ELR (cell line): Measurements from ENCODE around the gene PRMT5.
"Not testable (repeated sequence)": the region's sequence is repeated elsewhere in the genome, so short reads cannot be mapped to it uniquely, and the experiment has no call there.

Source experiments
- DNase-seq: peaks from one replicate; pipeline ENCODE4 v3.0.0-alpha.2; 2015; ENCODE audit warnings: low read depth

Gene PRMT5

DNA sequence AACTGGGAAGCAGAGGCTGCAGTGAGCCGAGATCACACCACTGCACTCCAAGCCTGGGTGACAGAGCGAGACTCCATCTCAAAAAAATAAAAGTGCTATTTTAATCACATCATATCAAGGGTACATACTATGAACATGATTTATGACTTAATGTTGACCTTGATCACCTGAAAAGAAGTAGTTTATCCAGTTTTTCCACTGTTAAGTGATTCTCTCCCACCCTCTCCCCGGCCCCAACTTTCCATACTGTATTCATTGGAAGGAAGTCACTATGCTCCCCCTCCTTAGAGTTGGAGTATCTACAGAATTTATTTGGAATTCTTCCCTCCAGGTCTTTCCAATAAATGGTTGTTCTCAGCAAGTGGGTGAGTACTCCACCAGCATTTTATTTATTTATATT, 3.0 kb upstream of the PRMT5 start:
- DNase-seq, result no peak

DNA sequence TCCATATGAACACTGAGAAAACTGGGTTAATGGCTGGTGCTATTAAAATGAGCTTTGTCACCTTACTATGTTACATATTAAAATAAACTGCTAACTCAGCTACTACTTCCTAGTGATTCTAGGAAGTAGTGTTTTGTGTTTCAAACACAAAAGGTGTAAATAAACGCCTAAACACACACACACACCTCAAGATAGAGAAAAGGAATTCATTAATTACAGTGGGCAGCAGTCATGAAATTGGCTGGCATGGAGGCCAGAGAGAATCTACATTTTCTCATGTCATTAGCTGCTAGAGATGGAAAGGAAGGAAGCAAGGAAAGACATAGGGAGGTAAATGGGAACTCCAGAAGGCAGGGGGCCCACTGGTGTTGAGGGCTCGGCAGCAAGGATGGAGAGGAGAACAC, 787 bp upstream of the PRMT5 start:
- DNase-seq, result no peak

DNA sequence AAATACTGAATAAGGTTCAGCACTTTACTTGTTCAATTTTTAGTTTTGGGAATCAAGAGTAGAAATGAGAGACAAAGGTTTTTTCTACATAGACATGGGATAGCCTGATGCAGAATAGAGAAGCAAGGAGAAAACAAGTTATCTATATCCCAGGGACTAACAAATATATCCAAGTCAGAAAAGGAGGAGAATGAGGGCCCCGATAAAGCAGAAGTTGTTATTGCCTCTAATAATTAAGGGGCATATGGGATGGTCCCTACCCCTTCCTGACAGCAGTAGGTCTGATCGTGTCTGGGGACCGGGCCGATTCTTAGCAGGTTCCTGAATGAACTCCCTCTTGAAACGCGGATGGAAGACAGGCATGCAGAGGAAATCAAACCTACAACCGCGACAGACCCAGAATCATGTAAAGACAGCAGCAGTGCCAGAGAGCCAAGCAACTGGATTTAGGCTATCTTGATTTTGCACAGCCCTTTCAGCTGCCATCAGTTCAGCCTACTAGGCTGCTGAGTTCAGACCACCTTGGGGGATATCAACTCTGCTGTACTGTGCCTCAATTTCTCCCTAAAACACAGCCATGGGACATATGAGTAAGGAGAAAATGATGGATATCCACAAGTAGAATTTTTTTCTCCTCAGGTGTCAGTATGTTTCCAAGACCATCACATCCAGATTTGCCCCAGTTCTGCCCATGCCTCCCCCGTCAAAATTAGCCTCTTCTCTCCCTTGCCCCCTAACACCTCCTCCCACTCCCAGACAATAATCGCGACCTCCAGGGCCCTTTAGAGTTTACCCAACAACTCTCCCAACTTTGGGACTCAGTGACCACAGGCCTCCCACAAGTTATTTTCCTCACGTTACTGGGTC, 706 bp downstream of the PRMT5 start:
- DNase-seq, result no peak

DNA sequence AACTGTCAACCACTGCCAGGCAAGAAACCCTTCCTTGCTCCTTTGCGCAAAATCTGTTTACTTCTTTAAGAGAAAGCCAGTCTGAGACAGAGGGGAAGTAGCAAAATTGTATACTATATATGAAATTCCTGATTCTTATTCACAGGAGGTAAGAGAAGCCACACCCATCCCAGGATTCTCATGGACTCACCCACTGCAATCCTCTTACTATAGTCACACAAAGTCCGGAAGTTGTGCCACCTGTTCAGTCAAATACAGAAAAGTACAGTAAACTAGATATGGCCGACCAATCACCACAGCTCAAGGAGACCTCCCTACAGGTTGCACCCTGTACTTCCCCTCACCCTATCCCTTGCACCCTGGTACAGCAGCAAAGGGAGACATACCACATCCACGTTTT, 2.9 kb downstream of the PRMT5 start:
- peak; percentile 81 for DNase-seq

DNA sequence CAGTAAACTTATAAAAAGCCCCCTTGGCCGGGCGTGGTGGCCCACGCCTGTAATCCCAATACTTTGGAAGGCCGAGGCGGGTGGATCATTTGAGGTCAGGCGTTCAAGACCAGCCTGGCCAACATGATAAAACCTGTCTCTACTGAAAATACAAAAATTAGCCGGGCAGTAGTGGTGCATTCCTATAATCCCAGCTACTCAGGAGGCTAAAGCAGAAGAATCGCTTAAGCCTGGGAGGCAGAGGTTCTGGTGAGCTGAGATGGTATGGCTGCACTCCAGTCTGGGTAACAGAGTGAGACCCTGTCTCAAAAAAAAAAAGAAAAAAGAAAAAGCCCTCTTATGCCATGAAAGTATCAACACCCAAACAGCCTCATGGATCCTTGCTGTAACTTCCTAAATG, 3.7 kb downstream of the PRMT5 start:
- DNase-seq, result no peak

DNA sequence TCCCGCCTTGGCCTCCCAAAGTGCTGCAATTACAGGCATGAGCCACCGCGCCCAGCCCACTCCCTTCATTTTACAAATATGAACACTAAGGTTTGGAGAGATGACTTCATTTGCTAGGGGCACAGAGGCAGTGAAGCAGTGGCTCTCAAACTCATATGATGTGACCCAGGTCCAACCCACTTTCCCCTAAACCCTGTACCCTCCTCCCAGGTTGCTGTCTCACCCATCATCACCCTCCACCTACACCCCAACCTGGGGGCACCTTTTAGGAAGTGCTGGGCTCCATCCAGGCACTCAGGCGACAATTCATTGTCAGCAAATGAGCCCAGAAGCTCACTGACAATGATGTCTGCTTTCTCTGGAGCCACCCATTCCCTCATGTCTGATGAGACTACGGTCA, 5.4 kb downstream of the PRMT5 start:
- no peak for DNase-seq

DNA sequence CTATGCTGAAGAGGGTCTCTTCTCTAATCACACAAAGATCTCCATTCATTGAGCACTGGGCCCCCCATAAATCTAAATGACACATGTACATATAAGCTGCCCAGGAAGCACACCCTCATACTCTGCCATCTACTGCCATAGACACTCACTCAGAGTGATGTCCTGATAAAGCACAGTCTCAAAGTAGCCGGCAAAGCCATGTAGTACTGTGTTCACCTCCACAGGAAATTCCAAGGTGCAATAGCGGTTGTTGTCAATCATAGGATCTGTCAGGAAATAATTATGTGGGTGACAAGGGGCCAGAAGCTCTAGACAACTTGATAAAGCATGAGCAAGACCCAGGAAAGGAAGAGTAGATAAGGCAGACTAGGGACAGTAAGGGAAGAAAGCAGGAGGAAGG, 6.9 kb downstream of the PRMT5 start:
- no peak for DNase-seq

DNA sequence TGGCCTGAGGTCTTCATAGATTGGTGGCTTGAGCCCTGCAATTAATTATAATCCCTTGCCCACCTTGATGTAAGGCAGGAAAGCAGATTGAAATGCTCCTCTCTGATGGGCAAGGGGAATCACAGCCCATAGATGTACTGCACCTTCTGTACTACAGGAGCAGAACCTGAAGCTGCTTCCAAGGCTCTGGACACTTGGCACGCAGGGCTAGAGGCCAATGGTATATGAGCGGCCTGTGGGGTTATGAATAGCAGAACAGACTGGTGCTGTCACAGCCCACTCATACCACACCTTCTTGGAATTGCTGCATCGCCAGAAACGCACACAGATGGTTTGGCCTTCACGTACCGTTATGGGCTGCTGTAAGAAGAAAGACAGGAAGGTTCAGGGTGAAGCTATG, 8.5 kb downstream of the PRMT5 start:
- DNase-seq, result no peak

DNA sequence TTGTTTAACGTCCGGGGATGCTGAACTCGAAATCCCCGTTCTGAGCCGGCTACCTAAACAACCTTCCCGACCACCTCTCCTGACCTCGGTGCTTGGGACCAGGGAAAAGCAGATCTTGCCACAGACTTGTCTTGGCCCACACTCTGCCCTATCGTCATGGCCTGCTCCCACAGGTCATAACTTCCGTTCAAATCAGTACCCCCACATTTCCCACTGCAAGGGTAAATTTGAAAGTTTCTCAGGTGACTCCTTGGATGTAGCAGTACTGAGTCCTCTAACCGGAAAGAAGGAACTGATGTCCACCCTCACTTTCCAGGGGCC, 9.6 kb downstream of the PRMT5 start:
- DNase-seq, result no peak

DNA sequence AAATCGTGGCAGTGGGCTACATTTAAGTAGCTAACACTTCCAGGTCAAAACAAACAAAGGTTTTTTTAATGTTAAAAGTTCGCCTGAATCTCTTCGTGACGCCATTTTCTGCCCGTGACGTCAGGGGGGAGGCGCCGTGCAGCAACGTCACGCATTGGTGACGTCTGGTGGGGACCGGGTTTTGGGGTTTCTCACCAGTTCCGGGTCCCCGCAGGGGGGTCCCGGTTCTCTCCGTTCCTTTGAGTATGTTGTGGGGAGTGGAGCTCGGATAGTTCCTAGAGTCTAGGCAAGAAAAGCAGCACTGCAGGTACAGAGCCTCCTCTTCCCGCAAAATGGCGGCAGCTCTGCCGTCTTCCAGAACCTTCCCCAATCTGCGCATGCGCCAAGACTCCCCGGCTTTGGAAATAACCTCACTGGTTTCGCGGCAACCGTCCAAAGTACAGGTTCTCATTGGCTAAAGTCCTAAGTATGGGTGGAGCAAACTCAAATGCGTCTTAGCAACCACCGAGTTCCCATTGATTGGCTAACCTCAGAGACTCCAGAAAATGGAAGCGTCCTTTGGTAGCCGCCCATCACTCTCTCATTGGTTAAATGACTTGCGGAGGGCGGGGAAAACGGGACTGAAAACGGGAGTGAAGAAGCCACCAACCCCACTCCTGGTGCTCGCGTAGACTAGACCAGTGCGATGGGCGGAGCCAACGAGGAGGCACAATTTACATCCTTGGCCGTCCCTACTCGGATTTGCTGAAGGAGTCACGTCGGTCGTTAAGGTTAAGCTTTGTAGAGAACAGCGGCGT, 10.2 kb downstream of the PRMT5 start, which contains the start of gene RBM23:
Gene RBM23 (minus strand): TSS at position 346 of the 797 bp plus-strand sequence.
- DNase-seq, result peak; percentile 100

DNA sequence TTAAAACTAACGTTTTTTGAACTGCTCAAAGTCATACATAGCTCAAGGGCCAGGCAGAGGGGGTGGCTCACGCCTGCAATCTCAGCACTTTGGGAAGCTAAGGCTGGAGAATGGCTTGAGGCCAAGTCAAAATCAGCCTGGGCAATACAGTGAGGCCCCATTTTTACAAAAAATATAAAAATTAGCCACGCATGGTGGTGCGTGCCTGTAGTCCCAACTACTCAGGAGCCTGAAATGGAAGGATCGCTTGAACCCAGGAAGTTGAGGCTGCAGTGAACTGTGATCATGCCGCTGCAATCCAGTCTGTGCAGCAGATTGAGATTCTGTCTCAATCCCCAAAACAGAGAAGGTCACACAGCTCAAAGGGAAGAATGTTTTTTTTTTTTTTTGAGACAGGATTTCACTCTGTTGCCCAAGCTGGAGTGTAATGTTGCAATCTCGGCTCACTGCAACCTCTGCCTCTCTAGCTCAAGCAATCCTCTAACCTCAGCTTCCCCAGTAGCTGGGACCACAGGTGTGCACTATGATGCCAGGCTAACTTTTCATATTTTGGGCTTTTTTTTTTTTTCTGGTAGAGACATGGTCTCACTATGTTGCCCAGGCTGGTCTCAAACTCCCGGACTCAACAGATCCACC, 13.2 kb downstream of the PRMT5 start:
- DNase-seq, result no peak

DNA sequence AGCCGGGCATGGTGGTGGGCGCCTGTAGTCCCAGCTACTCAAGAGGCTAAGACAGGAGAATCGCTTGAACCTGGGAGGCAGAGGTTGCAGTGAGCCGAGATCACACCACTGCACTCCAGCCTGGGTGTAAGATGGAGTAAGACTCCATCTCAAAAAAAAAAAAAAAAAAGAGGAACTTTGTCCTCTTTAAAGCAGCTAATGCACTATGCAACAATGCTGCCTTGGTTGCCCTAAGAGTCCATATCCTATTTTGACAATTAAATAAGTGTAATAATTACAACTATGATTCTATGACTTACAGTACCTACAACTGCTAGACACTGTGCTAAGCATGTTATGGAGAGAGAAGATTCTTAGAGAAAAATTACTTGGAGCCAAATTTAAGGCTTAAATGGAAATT, 14.3 kb downstream of the PRMT5 start:
- DNase-seq, result not testable (repeated sequence)

DNA sequence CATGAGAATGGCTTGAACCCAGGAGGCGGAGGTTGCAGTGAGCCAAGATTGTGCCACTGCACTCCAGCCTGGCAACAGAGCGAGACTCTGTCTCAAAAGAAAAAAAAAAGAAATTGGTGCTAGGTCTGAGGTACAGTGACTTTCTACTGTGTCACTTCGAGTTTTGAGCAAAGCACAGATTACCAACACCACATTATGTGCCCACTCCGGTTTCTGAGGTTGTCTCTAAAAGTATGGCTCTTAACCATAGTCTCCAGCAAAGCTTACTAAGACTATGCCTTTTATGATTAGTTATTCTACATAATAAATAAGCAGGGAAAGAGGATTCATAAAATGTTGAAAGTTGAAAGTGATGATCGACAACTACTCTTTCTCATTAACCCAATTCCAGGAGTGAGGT, 18.3 kb downstream of the PRMT5 start:
- DNase-seq, result no peak

DNA sequence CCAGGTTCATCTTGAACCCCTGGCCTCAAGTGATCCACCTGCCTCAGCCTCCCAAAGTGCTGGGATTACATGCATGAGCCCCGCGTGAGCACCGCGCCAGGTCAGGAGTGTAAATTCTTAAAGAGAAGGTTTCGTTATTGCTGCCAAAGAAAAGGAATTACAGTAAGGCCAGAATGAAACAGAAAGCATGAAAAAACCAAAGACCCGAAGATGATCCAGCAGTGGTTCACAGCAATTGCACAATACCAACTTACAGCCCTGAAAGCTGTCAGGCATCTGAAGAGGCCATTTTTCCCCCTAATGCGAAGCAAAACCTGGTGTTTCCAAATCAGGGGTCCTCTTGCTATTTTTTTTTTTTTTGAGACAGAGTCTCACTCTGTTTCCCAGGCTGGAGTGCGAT, 20.6 kb downstream of the PRMT5 start:
- no peak for DNase-seq

DNA sequence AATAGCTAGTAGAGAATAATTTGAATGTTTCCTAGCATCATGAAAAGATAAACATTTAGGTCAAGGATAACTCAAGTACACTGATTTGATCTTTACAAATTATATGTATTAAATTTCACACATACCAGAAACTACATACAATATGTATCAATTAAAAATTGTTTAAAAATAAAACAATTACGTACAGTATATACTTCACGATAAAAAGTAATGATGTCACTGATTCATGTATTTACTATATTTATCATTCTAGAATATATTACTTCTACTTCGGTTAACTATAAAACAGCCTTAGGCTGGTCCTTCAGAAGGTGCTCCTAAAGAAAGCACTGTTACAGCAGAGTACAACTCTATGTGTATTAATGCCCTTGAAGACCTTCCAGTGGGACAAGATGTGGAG, 21.7 kb downstream of the PRMT5 start:
- DNase-seq, result no peak

DNA sequence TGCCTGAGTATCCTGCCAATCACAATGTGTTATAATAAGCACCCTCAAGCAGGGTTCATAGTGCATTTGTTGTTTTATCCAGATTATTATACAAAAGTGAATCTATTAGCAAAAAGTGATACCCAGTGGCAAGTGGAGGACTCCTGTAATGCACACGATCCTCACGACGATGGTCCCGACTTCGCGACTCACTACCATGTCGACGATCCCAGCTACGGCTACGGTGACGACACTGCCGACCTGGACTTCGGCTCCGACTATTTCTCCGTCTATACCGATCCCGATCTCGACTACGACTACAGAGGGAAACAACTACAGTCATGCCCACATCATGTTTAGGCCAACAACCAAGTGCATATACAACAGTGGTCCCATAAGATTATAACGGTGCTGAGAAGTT, 23.1 kb downstream of the PRMT5 start:
- DNase-seq, result no peak

DNA sequence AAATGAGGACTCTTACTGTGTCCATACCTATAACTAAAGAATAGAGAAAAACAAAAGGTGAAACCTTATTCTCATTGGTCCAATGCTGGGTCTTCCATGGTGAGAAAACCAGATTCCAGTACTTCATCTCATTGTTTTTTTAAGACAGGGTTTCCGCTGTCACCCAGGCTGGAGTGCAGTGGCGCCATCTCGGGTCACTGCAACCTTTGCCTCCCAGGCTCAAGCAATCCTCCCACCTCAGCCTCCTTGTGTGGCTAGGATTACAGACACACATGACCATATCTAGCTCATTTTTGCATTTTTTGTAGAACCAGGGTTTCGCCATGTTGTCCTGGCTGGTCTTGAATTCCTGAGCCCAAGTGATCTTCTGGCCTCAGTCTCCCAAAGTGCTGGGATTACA, 23.5 kb downstream of the PRMT5 start:
- no peak for DNase-seq

DNA sequence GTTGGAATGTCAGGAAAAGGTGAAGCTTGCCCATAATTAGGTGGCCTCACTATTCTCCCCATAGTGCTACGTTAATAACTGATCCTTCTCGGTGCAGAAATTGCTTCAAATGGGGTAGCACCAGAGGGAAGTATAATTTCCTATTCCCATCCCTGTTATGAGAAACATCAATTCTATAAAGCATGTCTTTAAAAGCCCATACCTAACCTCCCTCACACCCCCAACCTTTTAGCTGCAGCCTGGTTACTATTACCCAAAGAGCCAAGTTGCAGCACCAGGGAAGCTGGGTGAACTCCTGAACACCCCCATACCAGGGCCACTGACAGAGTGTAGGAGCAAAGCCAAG, 25.5 kb downstream of the PRMT5 start:
- DNase-seq, result no peak

DNA sequence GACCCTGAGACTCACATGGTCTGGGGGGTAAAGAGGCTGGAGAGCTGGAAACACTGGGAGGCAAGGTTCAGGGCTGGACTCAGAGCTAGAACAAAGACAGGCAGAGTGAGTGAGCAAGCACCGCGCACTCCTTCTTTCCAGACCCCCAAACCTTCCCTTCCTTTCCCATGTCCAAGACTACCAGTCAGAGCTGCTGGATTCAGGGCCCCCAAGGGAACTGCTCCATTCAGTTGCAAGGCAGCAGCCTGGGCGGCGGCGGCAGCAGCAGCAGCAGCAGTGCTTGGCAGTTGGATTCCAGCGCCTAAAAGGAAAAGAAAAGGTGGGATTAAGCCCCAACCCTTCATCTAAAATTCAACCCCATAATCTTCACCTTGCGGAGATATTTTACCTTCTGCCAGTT, 27.4 kb downstream of the PRMT5 start:
- DNase-seq, result no peak

DNA sequence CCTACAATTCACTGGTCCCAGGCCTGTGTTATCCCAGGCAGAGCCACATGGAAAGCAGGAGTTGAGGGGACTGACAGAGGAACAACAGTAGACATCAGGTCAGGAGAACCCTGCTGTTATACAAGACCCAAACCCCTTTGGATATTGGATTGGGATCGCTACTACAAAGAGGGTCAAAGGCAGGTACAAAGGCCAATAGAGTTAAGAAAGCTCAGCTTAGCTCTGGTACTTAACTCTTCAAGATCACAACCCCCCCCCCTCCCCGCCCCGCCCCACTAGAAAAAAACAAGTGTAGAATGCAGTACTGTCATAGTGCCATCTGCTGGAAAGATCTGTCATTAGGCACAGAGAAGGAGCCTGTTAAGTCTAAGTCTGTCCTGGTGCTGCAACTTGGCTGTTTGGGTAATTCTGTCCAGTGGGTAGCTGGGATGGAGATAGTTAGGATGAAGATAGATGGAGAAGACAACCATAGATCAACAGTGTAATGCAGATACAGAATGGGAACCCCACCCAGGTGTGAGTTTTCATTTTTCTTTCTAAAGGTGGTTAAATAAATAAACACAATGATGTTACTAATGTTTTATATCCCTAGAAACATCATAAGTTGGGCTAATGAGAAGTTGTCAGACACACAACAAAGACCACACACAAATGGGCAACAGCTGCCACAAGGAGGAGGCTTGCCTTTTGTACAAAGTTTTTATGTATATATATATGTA, 28.9 kb downstream of the PRMT5 start:
- DNase-seq, result peak; percentile 77

DNA sequence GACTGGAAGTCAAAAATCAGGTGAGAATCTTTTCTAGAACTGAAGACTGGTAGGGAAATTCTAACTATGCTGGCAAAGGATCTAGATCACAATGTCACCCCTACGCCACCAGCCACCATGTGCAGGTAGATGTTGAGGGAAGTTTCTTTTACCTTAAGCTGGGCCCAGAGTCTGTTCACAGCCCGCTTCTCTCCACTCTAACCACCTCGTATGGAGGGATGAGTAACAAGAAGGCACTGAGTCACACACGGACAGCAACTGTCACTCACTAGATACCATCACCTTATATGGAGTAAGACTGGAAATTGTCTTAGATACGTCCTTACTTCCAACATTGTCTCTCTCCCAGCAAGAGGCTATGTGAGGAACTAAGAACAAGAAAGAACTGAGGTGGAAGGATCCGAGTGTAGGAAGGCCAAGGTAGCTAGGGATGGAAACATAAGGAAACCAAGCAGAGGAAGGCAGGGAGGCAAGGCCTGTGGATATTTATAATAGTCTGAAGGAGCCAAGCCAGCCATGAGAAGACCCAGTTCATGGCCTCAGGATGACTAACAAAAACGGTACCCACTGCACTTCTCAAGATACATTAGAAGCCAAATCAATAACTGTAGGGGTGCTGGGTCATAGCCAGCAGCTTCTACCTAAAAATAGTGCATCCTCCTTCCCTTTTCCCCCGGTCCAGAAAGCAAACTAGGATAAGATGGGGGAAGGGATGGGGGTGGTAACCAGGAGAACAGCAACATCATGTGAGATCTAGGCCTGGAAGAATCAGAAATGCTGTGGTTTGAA, 30.7 kb downstream of the PRMT5 start:
- DNase-seq, result peak; percentile 85

DNA sequence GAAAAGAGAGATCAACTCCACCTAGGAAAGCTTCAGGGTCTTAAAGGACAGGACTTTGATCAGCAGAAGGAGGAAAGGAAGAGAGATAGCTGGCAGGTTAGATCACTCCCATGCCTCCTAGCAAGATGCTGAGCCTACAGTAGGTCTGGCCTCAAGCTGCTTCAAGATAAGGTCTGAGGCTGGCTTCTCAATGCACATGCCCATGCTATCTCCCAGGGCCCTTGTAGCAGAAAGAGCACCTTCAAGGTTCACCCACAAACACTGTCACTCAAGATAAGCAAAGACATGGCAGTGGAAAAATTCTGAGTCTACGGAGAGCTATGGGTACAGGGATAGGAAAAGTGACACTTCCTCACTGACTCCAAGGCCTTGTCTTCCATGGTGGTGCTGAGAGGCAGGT, 31.8 kb downstream of the PRMT5 start:
- no peak for DNase-seq
